Fibroblast of upper back skin (primary cell): ENCODE data around the gene DOK7.

Experiments used
- DNase-seq: peaks from one replicate; pipeline ENCODE4 v3.0.0-alpha.2; 2013

DOK7 gene

GRCh38 chr4:3464911-3465697, 2.0 kb downstream of the DOK7 start:
- no peak for DNase-seq

- DNase-seq, result no peak
Measured at GRCh38 chr4:3465698-3466671, 2.9 kb downstream of the DOK7 start.

- no peak for DNase-seq
Measured at GRCh38 chr4:3466691-3467600, 3.8 kb downstream of the DOK7 start.

- DNase-seq, result no peak
Measured at GRCh38 chr4:3467601-3468031, 4.5 kb downstream of the DOK7 start.

GRCh38 chr4:3468154-3468553, 5.0 kb downstream of the DOK7 start:
- DNase-seq, result no peak

GRCh38 chr4:3468804-3469203, 5.7 kb downstream of the DOK7 start:
- no peak for DNase-seq

- no peak for DNase-seq
Measured at GRCh38 chr4:3469386-3470243, 6.5 kb downstream of the DOK7 start.

- DNase-seq, result peak; percentile 27
Measured at GRCh38 chr4:3470244-3471097, 7.4 kb downstream of the DOK7 start.

GRCh38 chr4:3471098-3471760, 8.1 kb downstream of the DOK7 start:
- no peak for DNase-seq

GRCh38 chr4:3471886-3472285, 8.8 kb downstream of the DOK7 start:
- DNase-seq, result no peak

- DNase-seq, result no peak
Measured at GRCh38 chr4:3472411-3473141, 9.5 kb downstream of the DOK7 start.

GRCh38 chr4:3473181-3473950, 10.3 kb downstream of the DOK7 start:
- no peak for DNase-seq

GRCh38 chr4:3473996-3474765, 11.1 kb downstream of the DOK7 start:
- no peak for DNase-seq

GRCh38 chr4:3475041-3475712, 12.1 kb downstream of the DOK7 start:
- DNase-seq, result no peak

- no peak for DNase-seq
Measured at GRCh38 chr4:3475713-3476260, 12.7 kb downstream of the DOK7 start.

- no peak for DNase-seq
Measured at GRCh38 chr4:3476341-3476747, 13.2 kb downstream of the DOK7 start.
